Measurements from ENCODE around the gene DAGLA. TPM values are rescaled to one million over a fixed set of nuclear protein-coding genes. Genes with fewer than 3 reads are reported as not detected.
A peak's percentile ranks its signal among the peaks of the same experiment; 100 is the strongest.

The DAGLA gene
- total and polyA plus RNA-seq, 2 of the 13 experiments (the other 11 are each of a cell fraction or from before 2014, with no cell fraction given) = 2.6 to 3.9 TPM

- Histone ChIP-seq H3K36me3 (replicated peaks in 1 of 2; ENCODE audit: control insufficient read depth in 1 of 2, insufficient read depth in 2 of 2, low read length in 2 of 2) (peaks cover 17 to 43% of the 10 kb centered on the region in 2 experiments), H3K4me2 (ENCODE audit: low read depth, low read length) (no peak overlapping the region), H3K27ac (ENCODE audit: extremely low read length, insufficient read depth, low read length) (no peak overlapping the region), H2AFZ (ENCODE audit: low read length) (no peak overlapping the region), H3K4me3 (replicated peaks in 1 of 3; ENCODE audit: insufficient read depth in 1 of 3, low read depth in 2 of 3, low read length in 3 of 3) (no peak overlapping the region), H3K9ac (ENCODE audit: insufficient read depth, low read depth, low read length) (no peak overlapping the region), H3K4me1 (ENCODE audit: insufficient read depth, low read length) (no peaks in the 10 kb centered on the region), H4K20me1 (ENCODE audit: insufficient read depth, low read length) (no peaks in the 10 kb centered on the region), H3K9me3 (ENCODE audit: low read length) (no peaks in the 10 kb centered on the region), H3K79me2 (ENCODE audit: insufficient read depth, low read length) (no peaks in the 10 kb centered on the region), H3K27me3 (ENCODE audit: control insufficient read depth in 1 of 2, insufficient read depth in 2 of 2, low read length in 2 of 2) (no peaks in the 10 kb centered on the region)
- intact Hi-C loops (cut with micrococcal nuclease; ENCODE audit: unreplicated experiment) (no loop called here), in situ Hi-C loops (cut with HindIII; ENCODE audit: extremely low pct_ligation_motif_present, low pct_unique_long_range_greater_than_20kb) (no loop called here)
- FAIRE-seq = no peak
- BruUV-seq (replicated peaks) = no TSS peak
- ATAC-seq = no peak
- POLR2A ChIA-PET = no interaction called here
- CTCF ChIA-PET (ENCODE audit: low intra/inter-chr PET ratio, low total read pairs) = no interaction called here
- TF ChIP-seq ZNF619 (CRISPR knock-in tag; IDR thresholded peaks at IDR 0.05) (no peak), CTCF (CRISPR knock-in tag; IDR thresholded peaks at IDR 0.05) (peak; percentile 27; the same call in 1 of the 2 replicates)
- WGBS (ENCODE audit: low lambda C conversion rate) = 94% methylated on average over 28 of the region's 33 CpGs
- no peak for DNase-seq (ENCODE audit: low spot score)
Observed at GRCh38 chr11:61728066-61728939, 48.1 kb downstream of the DAGLA start.

GRCh38 chr11:61728940-61729219 lies 48.7 kb downstream of the DAGLA start:
- ChIA-PET CTCF (ENCODE audit: low intra/inter-chr PET ratio, low total read pairs) (no interaction called here), POLR2A (no interaction called here)
- Histone ChIP-seq H3K4me2 (ENCODE audit: low read depth, low read length) (no peak overlapping the region), H3K4me3 (replicated peaks in 1 of 3; ENCODE audit: insufficient read depth in 1 of 3, low read depth in 2 of 3, low read length in 3 of 3) (no peak overlapping the region), H3K79me2 (ENCODE audit: insufficient read depth, low read length) (no peaks in the 10 kb centered on the region), H4K20me1 (ENCODE audit: insufficient read depth, low read length) (no peaks in the 10 kb centered on the region), H3K27me3 (ENCODE audit: control insufficient read depth in 1 of 2, insufficient read depth in 2 of 2, low read length in 2 of 2) (no peaks in the 10 kb centered on the region), H3K9me3 (ENCODE audit: low read length) (no peaks in the 10 kb centered on the region), H3K4me1 (ENCODE audit: insufficient read depth, low read length) (no peaks in the 10 kb centered on the region), H3K27ac (ENCODE audit: extremely low read length, insufficient read depth, low read length) (no peak overlapping the region), H2AFZ (ENCODE audit: low read length) (no peak overlapping the region), H3K36me3 (replicated peaks in 1 of 2; ENCODE audit: control insufficient read depth in 1 of 2, insufficient read depth in 2 of 2, low read length in 2 of 2) (peaks cover 12 to 37% of the 10 kb centered on the region in 2 experiments; a peak in 4 of 5 replicates), H3K9ac (ENCODE audit: insufficient read depth, low read depth, low read length) (no peak overlapping the region)
- intact Hi-C loops (cut with micrococcal nuclease; ENCODE audit: unreplicated experiment) (no loop called here), in situ Hi-C loops (cut with HindIII; ENCODE audit: extremely low pct_ligation_motif_present, low pct_unique_long_range_greater_than_20kb) (no loop called here)
- no peak for DNase-seq (ENCODE audit: low spot score)
- no TSS peak for BruUV-seq (replicated peaks)
- FAIRE-seq = no peak
- WGBS (ENCODE audit: low lambda C conversion rate) = 95% methylated on average over 8 of the region's 8 CpGs
- no peak for ATAC-seq
- TF ChIP-seq ZNF44 (CRISPR knock-in tag; IDR thresholded peaks at IDR 0.05) (no peak), SOX13 (IDR thresholded peaks at IDR 0.05) (no peak), SOX13 (CRISPR knock-in tag; conservative IDR thresholded peaks at IDR 0.05 in 1 of 2, IDR thresholded peaks at IDR 0.05 in 1 of 2) (no peak), ARID2 (CRISPR knock-in tag; IDR thresholded peaks at IDR 0.05; ENCODE audit: borderline replicate concordance) (no peak), ZNF713 (CRISPR knock-in tag; IDR thresholded peaks at IDR 0.05) (no peak), ARNT2 (CRISPR knock-in tag; IDR thresholded peaks at IDR 0.05; ENCODE audit: low read depth) (no peak), HNF4A (CRISPR knock-in tag; IDR thresholded peaks at IDR 0.05) (no peak), MEIS2 (CRISPR knock-in tag; IDR thresholded peaks at IDR 0.05) (no peak), MNT (IDR thresholded peaks at IDR 0.05) (no peak), ZMAT5 (CRISPR knock-in tag; IDR thresholded peaks at IDR 0.05; ENCODE audit: borderline replicate concordance, low read depth) (no peak), PLSCR1 (CRISPR knock-in tag; IDR thresholded peaks at IDR 0.05; ENCODE audit: borderline replicate concordance) (no peak), AGO2 (optimal IDR thresholded peaks at IDR 0.05; ENCODE audit: low read depth, low read length) (no peak)
